CD14-positive monocyte (primary cell): ENCODE results near the gene TFEC. TPM values are rescaled to one million over a fixed set of nuclear protein-coding genes. Genes with fewer than 3 reads are reported as not detected.

Experiments used
- DNase-seq, 3 donors: peaks; one replicate each; pipeline ENCODE4 v3.0.0-alpha.2; 2011 to 2022
- H2AFZ ChIP-seq: 2 replicates; pipeline ENCODE4 v1.6.0; 2012; ENCODE audit warnings: mild to moderate bottlenecking, low read depth, low read length, inconsistent platforms; ENCODE audit not compliant: insufficient read depth, poor library complexity, severe bottlenecking
- H3K27ac ChIP-seq, 2 donors: 1 replicate in 1 of 2; 2 replicates in 1 of 2; pipeline ENCODE4 v1.5.1; 2012 to 2013; ENCODE audit warnings: low read length in 2 of 2, control low read depth in 1 of 2, inconsistent platforms in 1 of 2, low read depth in 1 of 2, mild to moderate bottlenecking in 1 of 2
- H3K27me3 ChIP-seq, 2 donors: one replicate each; pipeline versions ENCODE4 v1.6.0 to v1.6.1; 2011 to 2013; ENCODE audit warnings: low read length in 2 of 2; ENCODE audit not compliant: control insufficient read depth in 2 of 2, insufficient read depth in 2 of 2
- H3K36me3 ChIP-seq, 2 donors: replicated peaks in 1 of 2; 1 replicate in 1 of 2; 2 replicates in 1 of 2; pipeline versions ENCODE4 v1.5.1 to v1.6.1; 2012 to 2013; ENCODE audit warnings: low read length in 2 of 2, control low read depth in 1 of 2, inconsistent platforms in 1 of 2, mild to moderate bottlenecking in 1 of 2; ENCODE audit not compliant: insufficient read depth in 2 of 2, control insufficient read depth in 1 of 2
- H3K4me1 ChIP-seq, 2 donors: 1 replicate in 1 of 2; 2 replicates in 1 of 2; pipeline versions ENCODE4 v1.5.1 to v1.6.1; 2012 to 2013; ENCODE audit warnings: low read length in 2 of 2, control low read depth in 1 of 2, inconsistent platforms in 1 of 2, mild to moderate bottlenecking in 1 of 2, moderate library complexity in 1 of 2; ENCODE audit not compliant: insufficient read depth in 2 of 2, control insufficient read depth in 1 of 2
- H3K4me2 ChIP-seq: replicated peaks from 2 replicates; pipeline ENCODE3; 2012; ENCODE audit warnings: low read length, moderate library complexity, mild to moderate bottlenecking; ENCODE audit not compliant: poor library complexity, severe bottlenecking; ENCODE audit errors: extremely low read depth
- H3K4me3 ChIP-seq, 3 experiments: fragments of 200-600 bp in 1 of 3; sonication (generic) in 1 of 3; replicated peaks in 1 of 3; 1 replicate in 2 of 3; 2 replicates in 1 of 3; pipeline ENCODE4 v1.5.1; 2011 to 2013; ENCODE audit warnings: low read length in 3 of 3, mild to moderate bottlenecking in 3 of 3, control low read depth in 2 of 3, low read depth in 2 of 3, inconsistent platforms in 1 of 3, moderate library complexity in 1 of 3
- H3K79me2 ChIP-seq: 2 replicates; pipeline ENCODE4 v1.6.0; 2012; ENCODE audit warnings: mild to moderate bottlenecking, control low read depth, inconsistent platforms, low read length, moderate library complexity; ENCODE audit not compliant: insufficient read depth
- H3K9ac ChIP-seq: 2 replicates; pipeline ENCODE4 v1.6.0; 2017; ENCODE audit warnings: low read length, mild to moderate bottlenecking; ENCODE audit not compliant: insufficient read depth, poor library complexity, severe bottlenecking
- H3K9me3 ChIP-seq, 2 donors: replicated peaks in 1 of 2; 1 replicate in 1 of 2; 2 replicates in 1 of 2; pipeline versions ENCODE4 v1.5.1 to v1.6.1; 2012 to 2013; ENCODE audit warnings: low read length in 2 of 2, control low read depth in 1 of 2; ENCODE audit not compliant: control insufficient read depth in 1 of 2, insufficient read depth in 1 of 2
- H4K20me1 ChIP-seq: 2 replicates; pipeline ENCODE4 v1.6.0; 2012; ENCODE audit warnings: mild to moderate bottlenecking, low read length, control low read depth, moderate library complexity; ENCODE audit not compliant: insufficient read depth
- H3K27ac Mint-ChIP-seq, 7 donors: one replicate each; pipeline ENCODE4 v1.8.0; 2020; ENCODE audit warnings: mild to moderate bottlenecking in 7 of 7, mixed read lengths in 7 of 7, moderate library complexity in 6 of 7, inconsistent platforms in 2 of 7
- H3K27me3 Mint-ChIP-seq, 3 donors: one replicate each; pipeline ENCODE4 v1.8.0; 2021 to 2022; ENCODE audit warnings: low read depth in 3 of 3, mild to moderate bottlenecking in 3 of 3, mixed read lengths in 3 of 3, moderate library complexity in 3 of 3, inconsistent platforms in 1 of 3
- H3K36me3 Mint-ChIP-seq, 2 donors: one replicate each; pipeline ENCODE4 v1.8.0; 2020; ENCODE audit warnings: mixed read lengths in 2 of 2, inconsistent platforms in 1 of 2, mild to moderate bottlenecking in 1 of 2
- H3K4me1 Mint-ChIP-seq: one replicate; pipeline ENCODE4 v1.8.0; 2020; ENCODE audit warnings: mild to moderate bottlenecking, mixed read lengths
- H3K4me3 Mint-ChIP-seq, 2 donors: one replicate each; pipeline ENCODE4 v1.8.0; 2020; ENCODE audit warnings: mild to moderate bottlenecking in 2 of 2, mixed read lengths in 2 of 2, moderate library complexity in 1 of 2
- H3K9me3 Mint-ChIP-seq, 7 donors: one replicate each; pipeline ENCODE4 v1.8.0; 2020 to 2022; ENCODE audit warnings: mixed read lengths in 7 of 7, mild to moderate bottlenecking in 6 of 7, moderate library complexity in 6 of 7, inconsistent platforms in 2 of 7
- CTCF ChIP-seq: fragments of 200-600 bp; IDR thresholded peaks from one replicate; pipeline ENCODE4 v1.8.0; 2022; ENCODE audit warnings: antibody characterized with exemption, mild to moderate bottlenecking
- WGBS: methylation state at CpG from one replicate; pipeline ENCODE4 v1.1.5; 2013; ENCODE audit warnings: missing lambda C conversion rate; ENCODE audit not compliant: insufficient coverage; 5-methylcytosine and 5-hydroxymethylcytosine counted together
- intact Hi-C, 2 donors: fragments of 100-400 bp; cut with micrococcal nuclease; formaldehyde crosslinking; loops; one replicate each; pipeline versions ENCODE4 v1.15.0 to v1.15.1; 2023
- polyA plus RNA-seq, 3 donors: library from polyadenylated mRNA; depleted of rRNA in 1 of 3; unstranded in 2 of 3; stranded (reverse) in 1 of 3; fragments of 300-500 nt in 2 of 3; fragments of >200 nt in 1 of 3; fragmentation: Illumina TruSeq in 2 of 3; gene quantifications; 1 replicate in 2 of 3; 2 replicates in 1 of 3; pipeline ENCODE4 v1.2.3, GENCODE V29; 2012 to 2021

Gene TFEC
- polyA plus RNA-seq, 3 donors = 13.3 to 55.9 (median 17.4) TPM

GRCh38 chr7:116075351-116076145 is 45.0 kb upstream of the TFEC start:
- TF ChIP-seq CTCF = no peak
- H3K27me3 ChIP-seq = no peaks in the 10 kb centered on the region
- no peak overlapping the region for H3K27ac ChIP-seq
- no peaks in the 10 kb centered on the region for H3K36me3 ChIP-seq
- H3K27me3 Mint-ChIP-seq = peaks cover 0 to 6% (median 0%) of the 10 kb centered on the region in 3 donors
- peaks cover 0 to 4% of the 10 kb centered on the region in 2 donors for H3K9me3 ChIP-seq
- intact Hi-C loops = no loop called here
- no peak overlapping the region for H3K4me2 ChIP-seq
- peaks cover 0 to 3% of the 10 kb centered on the region in 2 donors for H3K36me3 Mint-ChIP-seq
- H3K79me2 ChIP-seq = no peaks in the 10 kb centered on the region
- H3K4me3 Mint-ChIP-seq = no peak overlapping the region
- H3K9ac ChIP-seq = no peak overlapping the region
- no peak overlapping the region for H3K27ac Mint-ChIP-seq
- no peak for DNase-seq
- no peaks in the 10 kb centered on the region for H3K4me1 ChIP-seq
- 79% methylated on average over 5 of the region's 5 CpGs for WGBS
- H2AFZ ChIP-seq = no peak overlapping the region
- H4K20me1 ChIP-seq = no peaks in the 10 kb centered on the region
- no peak overlapping the region for H3K4me3 ChIP-seq
- no peaks in the 10 kb centered on the region for H3K4me1 Mint-ChIP-seq
- peaks cover 8 to 29% (median 18%) of the 10 kb centered on the region in 7 donors for H3K9me3 Mint-ChIP-seq

- no peak for DNase-seq
Measured at GRCh38 chr7:116071629-116072028, 41.1 kb upstream of the TFEC start.

More at GRCh38 chr7:116071629-116072028, 41.1 kb upstream of the TFEC start:
- Histone ChIP-seq H3K9me3 (peaks cover 0 to 4% of the 10 kb centered on the region in 2 donors), H3K79me2 (no peaks in the 10 kb centered on the region), H2AFZ (no peak overlapping the region), H3K9ac (no peak overlapping the region), H3K36me3 (no peaks in the 10 kb centered on the region), H3K4me1 (no peaks in the 10 kb centered on the region), H3K27ac (no peak overlapping the region), H3K4me3 (no peak overlapping the region), H3K4me2 (no peak overlapping the region), H3K27me3 (no peaks in the 10 kb centered on the region), H4K20me1 (no peaks in the 10 kb centered on the region)
- Mint-ChIP-seq H3K27ac (no peak overlapping the region), H3K27me3 (peaks cover 0 to 2% (median 0%) of the 10 kb centered on the region in 3 donors), H3K9me3 (peaks cover 0 to 8% (median 6%) of the 10 kb centered on the region in 7 donors), H3K4me1 (no peaks in the 10 kb centered on the region), H3K4me3 (no peak overlapping the region), H3K36me3 (peaks cover 0 to under 1% of the 10 kb centered on the region in 2 donors)
- intact Hi-C loops = no loop called here
- no peak for TF ChIP-seq CTCF
